Measurements from ENCODE around the gene ACOT6.

- TF ChIP-seq CTCF (IDR thresholded peaks at IDR 0.05; ENCODE audit: low read length) (no peak), EZH2 (IDR thresholded peaks at IDR 0.05; ENCODE audit: borderline replicate concordance, low read length) (no peak)
These were observed 1.6 kb upstream of the ACOT6 start for GRCh38 chr14:73610687-73611086.

All from OCI-LY1 (cell line).